ENCODE results near the gene RSPH9.

RSPH9 gene

DNA sequence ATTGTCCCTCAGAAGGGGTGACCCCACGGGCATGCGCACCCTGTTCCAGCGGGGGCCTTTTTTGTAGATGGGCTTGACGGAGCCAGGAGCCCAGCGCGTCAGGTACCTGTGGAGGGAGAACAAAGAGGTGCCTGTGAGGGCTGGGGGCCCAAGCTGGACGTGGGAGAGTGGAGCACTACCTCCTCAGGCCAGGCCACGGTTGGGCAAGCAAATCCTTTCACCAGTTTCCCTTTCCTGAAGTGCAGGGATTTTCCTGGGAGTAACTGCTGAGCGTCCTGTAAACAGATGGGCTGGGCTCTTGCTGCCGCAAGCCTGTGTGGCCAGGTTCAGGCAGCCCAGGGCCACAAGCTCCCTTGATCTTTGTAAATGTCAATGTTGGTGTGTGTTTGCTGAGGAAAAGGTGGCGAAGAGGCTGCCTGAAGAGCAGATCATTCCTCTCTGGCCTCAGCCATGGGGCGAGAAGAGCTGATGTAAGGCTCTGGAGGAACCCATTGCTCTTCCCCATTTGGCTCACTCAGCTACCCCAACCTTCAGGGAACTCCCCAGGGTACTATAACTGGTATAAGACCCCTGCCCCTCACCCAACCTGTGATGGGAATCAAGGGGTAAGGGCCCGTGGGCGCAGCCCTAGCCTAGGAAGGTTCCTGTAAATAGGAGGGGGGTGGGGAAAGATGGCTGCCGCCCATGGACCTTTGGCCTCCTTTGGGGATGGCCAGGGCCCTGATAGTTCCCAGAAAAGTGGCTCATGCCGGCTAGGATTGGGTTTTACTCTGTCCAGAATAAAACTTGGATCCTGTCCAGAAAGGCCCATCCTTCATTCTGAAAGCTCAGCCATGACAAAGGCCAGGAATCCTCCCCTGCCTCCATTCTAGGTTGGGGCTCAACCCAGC lies 27.2 kb downstream of the RSPH9 start:
- in situ Hi-C loops (cut with MboI; ENCODE audit: low pct_unique_long_range_greater_than_20kb, low sequenced_read_pairs, unreplicated experiment), result no loop called here
- no peak for DNase-seq (ENCODE audit: low spot score)
- TF ChIP-seq, protein P1, sequence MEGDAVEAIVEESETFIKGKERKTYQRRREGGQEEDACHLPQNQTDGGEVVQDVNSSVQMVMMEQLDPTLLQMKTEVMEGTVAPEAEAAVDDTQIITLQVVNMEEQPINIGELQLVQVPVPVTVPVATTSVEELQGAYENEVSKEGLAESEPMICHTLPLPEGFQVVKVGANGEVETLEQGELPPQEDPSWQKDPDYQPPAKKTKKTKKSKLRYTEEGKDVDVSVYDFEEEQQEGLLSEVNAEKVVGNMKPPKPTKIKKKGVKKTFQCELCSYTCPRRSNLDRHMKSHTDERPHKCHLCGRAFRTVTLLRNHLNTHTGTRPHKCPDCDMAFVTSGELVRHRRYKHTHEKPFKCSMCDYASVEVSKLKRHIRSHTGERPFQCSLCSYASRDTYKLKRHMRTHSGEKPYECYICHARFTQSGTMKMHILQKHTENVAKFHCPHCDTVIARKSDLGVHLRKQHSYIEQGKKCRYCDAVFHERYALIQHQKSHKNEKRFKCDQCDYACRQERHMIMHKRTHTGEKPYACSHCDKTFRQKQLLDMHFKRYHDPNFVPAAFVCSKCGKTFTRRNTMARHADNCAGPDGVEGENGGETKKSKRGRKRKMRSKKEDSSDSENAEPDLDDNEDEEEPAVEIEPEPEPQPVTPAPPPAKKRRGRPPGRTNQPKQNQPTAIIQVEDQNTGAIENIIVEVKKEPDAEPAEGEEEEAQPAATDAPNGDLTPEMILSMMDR (IDR thresholded peaks at IDR 0.05; ENCODE audit: extremely low read depth, insufficient read depth, missing control alignments), result no peak

DNA sequence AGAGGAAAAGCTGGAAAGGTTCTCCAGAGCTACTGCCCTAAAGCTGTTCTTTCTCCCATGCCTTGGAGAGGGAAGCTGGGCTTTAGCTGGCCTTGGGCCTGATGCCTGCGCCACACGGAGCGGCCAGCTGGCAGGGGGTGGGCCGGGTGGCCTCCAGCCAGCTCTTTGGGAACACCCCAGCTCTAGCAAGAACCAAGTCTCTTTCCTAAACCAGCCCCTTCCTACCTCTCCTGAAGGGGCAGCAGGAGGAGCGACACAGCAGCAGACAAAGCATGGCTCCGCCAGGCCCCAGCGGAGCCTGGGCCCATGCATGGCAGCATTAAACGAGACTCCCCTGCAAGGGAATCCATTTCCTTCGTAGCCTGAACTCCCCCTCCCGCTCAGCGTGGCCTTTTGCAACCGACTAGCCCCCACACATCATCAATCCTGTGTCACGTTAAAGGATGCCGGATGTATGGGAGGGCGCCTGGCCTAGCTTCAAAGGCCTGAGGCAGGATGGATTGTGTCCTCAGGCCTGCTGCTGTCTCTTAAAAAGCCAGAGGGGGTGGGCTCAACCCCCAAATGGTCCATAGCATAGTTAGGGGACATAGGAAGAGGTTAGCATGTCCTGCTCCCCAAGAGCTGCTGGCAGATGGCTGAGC lies 28.7 kb downstream of the RSPH9 start:
- no peak for DNase-seq (ENCODE audit: low spot score)
- in situ Hi-C loops (cut with MboI; ENCODE audit: low pct_unique_long_range_greater_than_20kb, low sequenced_read_pairs, unreplicated experiment), result no loop called here
- TF ChIP-seq, protein P1 (IDR thresholded peaks at IDR 0.05; ENCODE audit: extremely low read depth, insufficient read depth, missing control alignments), result no peak

DNA sequence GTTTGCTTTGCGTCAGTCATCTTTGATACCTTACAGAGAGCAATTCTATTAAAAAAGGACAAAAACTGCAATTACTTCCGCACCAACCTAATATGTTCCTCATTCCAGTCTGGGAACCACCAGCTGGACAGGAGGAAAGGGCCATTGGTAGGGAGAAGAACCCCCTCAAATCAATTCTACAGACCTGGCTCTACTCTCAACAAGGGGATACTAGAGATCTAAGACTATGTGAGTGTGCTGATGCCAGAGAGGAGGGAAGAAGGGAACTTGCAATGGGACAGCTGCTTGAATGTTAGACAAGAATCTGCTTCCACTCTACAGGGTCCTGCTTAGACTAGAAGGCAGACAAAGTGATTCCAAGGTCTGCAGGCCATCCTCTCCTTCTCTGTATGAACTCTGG lies 29.5 kb downstream of the RSPH9 start:
- in situ Hi-C loops (cut with MboI; ENCODE audit: low pct_unique_long_range_greater_than_20kb, low sequenced_read_pairs, unreplicated experiment), result no loop called here
- DNase-seq (ENCODE audit: low spot score), result no peak
- TF ChIP-seq, protein P1 (IDR thresholded peaks at IDR 0.05; ENCODE audit: extremely low read depth, insufficient read depth, missing control alignments), result no peak

DNA sequence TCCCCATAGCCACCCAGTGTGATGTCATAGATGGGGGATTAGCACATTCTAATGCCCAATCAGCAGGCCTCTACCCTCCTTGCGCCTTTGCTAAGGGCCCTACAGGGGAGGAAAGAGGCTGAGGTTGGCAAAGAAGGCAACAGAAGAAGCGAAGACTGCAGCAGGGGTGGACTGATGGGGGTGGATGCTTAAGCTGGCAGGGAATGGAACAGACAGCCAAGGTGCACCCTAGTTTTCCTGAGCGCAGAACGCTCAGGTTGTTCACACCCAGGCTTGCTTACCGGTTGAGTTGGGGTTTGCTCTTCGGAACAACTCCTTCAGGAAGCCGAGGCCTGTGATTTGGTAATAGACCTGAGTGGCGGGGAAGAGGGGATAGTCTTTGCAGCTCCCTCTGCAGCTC lies 30.1 kb downstream of the RSPH9 start:
- DNase-seq (ENCODE audit: low spot score), result no peak
- TF ChIP-seq, protein P1 (IDR thresholded peaks at IDR 0.05; ENCODE audit: extremely low read depth, insufficient read depth, missing control alignments), result no peak
- in situ Hi-C loops (cut with MboI; ENCODE audit: low pct_unique_long_range_greater_than_20kb, low sequenced_read_pairs, unreplicated experiment), result no loop called here

DNA sequence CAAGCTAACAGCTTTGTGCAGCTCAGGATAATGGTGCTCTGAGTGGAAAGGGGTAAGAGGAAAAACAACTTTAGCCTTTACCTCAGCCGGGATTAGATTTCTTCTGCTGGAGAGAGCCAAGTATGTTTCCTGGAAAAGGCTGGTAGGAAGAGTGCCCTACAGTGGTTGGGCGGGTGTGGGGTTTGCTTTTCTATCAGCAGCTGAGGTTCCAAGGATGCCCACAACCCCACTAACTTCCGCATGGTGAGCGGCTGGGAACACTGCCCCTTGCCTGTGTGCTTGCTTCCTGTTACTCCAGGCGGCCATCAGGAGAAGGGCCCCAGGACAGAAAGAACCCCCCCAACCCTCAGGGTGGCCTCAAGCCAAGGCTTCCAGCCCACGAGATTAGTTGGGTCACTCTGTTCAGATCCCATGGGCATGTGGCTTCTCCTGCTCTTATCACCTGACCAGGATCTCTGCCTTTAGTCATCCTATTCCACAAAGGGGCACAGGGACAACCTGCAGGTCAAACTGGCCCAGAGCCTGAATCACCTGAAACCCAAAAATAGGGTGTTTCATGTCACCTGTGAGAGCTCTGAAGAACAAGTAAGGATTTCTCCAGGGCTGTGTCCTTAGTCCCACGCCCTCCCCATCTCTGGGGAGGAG lies 32.2 kb downstream of the RSPH9 start:
- TF ChIP-seq, protein P1 (IDR thresholded peaks at IDR 0.05; ENCODE audit: extremely low read depth, insufficient read depth, missing control alignments), result no peak
- DNase-seq (ENCODE audit: low spot score), result no peak
- in situ Hi-C loops (cut with MboI; ENCODE audit: low pct_unique_long_range_greater_than_20kb, low sequenced_read_pairs, unreplicated experiment), result no loop called here

DNA sequence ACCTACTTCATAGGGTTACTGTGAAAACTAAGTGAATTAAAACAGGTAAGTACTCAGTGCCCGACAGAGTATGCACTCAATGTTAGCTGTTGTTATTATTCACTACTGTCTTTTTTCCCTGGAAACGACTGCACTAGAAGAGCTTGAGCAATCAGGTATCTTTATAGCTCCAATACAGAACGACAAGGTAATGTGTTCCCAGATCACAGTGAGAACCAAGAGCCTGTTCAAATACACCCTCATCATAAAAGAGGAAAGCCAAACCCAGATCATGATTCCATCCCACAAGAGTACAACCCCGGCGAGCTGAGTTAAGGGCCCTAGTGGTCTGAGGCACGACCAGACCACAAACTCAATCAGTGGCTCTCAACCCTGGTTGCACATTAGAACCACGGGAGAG lies 32.9 kb downstream of the RSPH9 start:
- in situ Hi-C loops (cut with MboI; ENCODE audit: low pct_unique_long_range_greater_than_20kb, low sequenced_read_pairs, unreplicated experiment), result no loop called here
- no peak for DNase-seq (ENCODE audit: low spot score)
- TF ChIP-seq, protein P1 (IDR thresholded peaks at IDR 0.05; ENCODE audit: extremely low read depth, insufficient read depth, missing control alignments), result no peak

All from GM13977 (cell line).